ENCODE data around the gene THBD.

THBD gene

GRCh38 chr20:23010096-23010495, 39.4 kb downstream of the THBD start:
- no peak for DNase-seq (ENCODE audit: low read depth)

GRCh38 chr20:23009636-23010035, 39.8 kb downstream of the THBD start:
- DNase-seq (ENCODE audit: low read depth), result no peak

- DNase-seq (ENCODE audit: low read depth), result no peak
Observed at GRCh38 chr20:23008667-23009066, 40.8 kb downstream of the THBD start.

- no peak for DNase-seq (ENCODE audit: low read depth)
Observed at GRCh38 chr20:23007886-23008655, 41.4 kb downstream of the THBD start.

- no peak for DNase-seq (ENCODE audit: low read depth)
Observed at GRCh38 chr20:23007462-23007861, 42.0 kb downstream of the THBD start.

- DNase-seq (ENCODE audit: low read depth), result no peak
Observed at GRCh38 chr20:23005776-23006175, 43.7 kb downstream of the THBD start.

- no peak for DNase-seq (ENCODE audit: low read depth)
Observed at GRCh38 chr20:23003881-23004460, 45.5 kb downstream of the THBD start.

GRCh38 chr20:23003077-23003635, 46.3 kb downstream of the THBD start:
- DNase-seq (ENCODE audit: low read depth), result no peak

- DNase-seq (ENCODE audit: low read depth), result no peak
Observed at GRCh38 chr20:23002276-23002675, 47.2 kb downstream of the THBD start.

- no peak for DNase-seq (ENCODE audit: low read depth)
Observed at GRCh38 chr20:23000232-23000947, 49.1 kb downstream of the THBD start.

GRCh38 chr20:22999756-23000155, 49.7 kb downstream of the THBD start:
- DNase-seq (ENCODE audit: low read depth), result no peak

- no peak for DNase-seq (ENCODE audit: low read depth)
Observed at GRCh38 chr20:22998476-22998875, 51.0 kb downstream of the THBD start.

GRCh38 chr20:22995923-22996322, 53.5 kb downstream of the THBD start:
- no peak for DNase-seq (ENCODE audit: low read depth)

All from T follicular helper cell (primary cell).